Measurements from ENCODE around the gene USP3. TPM values are rescaled to one million over a fixed set of nuclear protein-coding genes. Genes with fewer than 3 reads are reported as not detected.

USP3 gene
- total and polyA plus RNA-seq, 2 donors (not counting 1 experiment from before 2014, with no cell fraction given) = 43.4 to 152 TPM

DNA sequence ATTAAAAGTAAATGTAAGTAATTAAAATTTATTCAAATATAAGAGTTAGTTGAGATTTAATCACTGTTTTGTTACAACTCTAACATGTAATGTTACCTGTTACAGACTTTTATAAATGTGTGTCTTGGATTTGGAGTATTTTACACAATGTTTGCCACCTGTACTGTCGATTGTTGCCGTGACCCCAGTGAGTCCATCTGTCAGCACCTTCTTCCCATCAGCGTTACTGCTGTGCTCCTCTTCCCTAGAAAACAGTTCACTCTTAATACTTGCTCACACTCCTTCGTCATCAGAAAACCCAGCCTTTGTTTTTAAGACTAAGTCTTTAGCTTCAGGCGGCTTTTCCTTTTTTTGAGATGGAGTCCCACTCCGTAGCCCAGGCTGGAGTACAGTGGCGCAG, 52.3 kb downstream of the USP3 start:
- no peak overlapping the region for H3K4me3 ChIP-seq (ENCODE audit: control extremely low read depth in 1 of 5, extremely low read depth in 1 of 5, insufficient read depth in 1 of 5, low read depth in 2 of 5, low read length in 4 of 5)
- Mint-ChIP-seq H3K4me3 (no peak overlapping the region), H3K27ac (peak overlapping the region; percentile 72), H3K27me3 (no peaks in the 10 kb centered on the region), H3K4me1 (peaks cover 15% of the 10 kb centered on the region), H3K9me3 (ENCODE audit: insufficient read depth) (no peaks in the 10 kb centered on the region)
- no peak overlapping the region for H2AFZ ChIP-seq (ENCODE audit: insufficient read depth, low read depth, low read length, poor library complexity, severe bottlenecking)
- no peak for TF ChIP-seq EZH2 (IDR thresholded peaks at IDR 0.05; ENCODE audit: borderline replicate concordance, insufficient read depth, low read depth, low read length, poor library complexity, severe bottlenecking)
- intact Hi-C loops (cut with micrococcal nuclease) = no loop called here
- DNase-seq = no peak
- CTCF ChIA-PET = interaction anchor here (0.6 to 3.0 kb wide), 6 partner anchors 43 to 1954 kb away, joined by 3 to 13 read pairs (median 3); no protein-coding TSS in a partner anchor
- peaks cover 7% of the 10 kb centered on the region for H4K20me1 ChIP-seq (ENCODE audit: control insufficient read depth, insufficient read depth, low read length, poor library complexity, severe bottlenecking)
- H3K9me3 ChIP-seq (ENCODE audit: control extremely low read depth in 1 of 3, control insufficient read depth in 2 of 3, insufficient read depth in 1 of 3, low read length in 2 of 3) = peaks cover 0 to 1% (median 0%) of the 10 kb centered on the region in 3 donors
- no peaks in the 10 kb centered on the region for H3K4me1 ChIP-seq (ENCODE audit: control insufficient read depth in 2 of 2, insufficient read depth in 2 of 2, low read length in 2 of 2)
- no peaks in the 10 kb centered on the region for H3K27me3 ChIP-seq (replicated peaks in 1 of 4; ENCODE audit: control extremely low read depth in 1 of 4, control insufficient read depth in 3 of 4, insufficient read depth in 4 of 4, low read length in 3 of 4)
- H3K36me3 ChIP-seq (replicated peaks in 1 of 2; ENCODE audit: control extremely low read depth in 1 of 2, control insufficient read depth in 1 of 2, extremely low read depth in 1 of 2, insufficient read depth in 2 of 2, low read length in 1 of 2) = peaks cover 13 to 60% of the 10 kb centered on the region in 2 experiments
- H3K27ac ChIP-seq (ENCODE audit: low read length in 2 of 2) = no peak overlapping the region
- no peak overlapping the region for H3K4me2 ChIP-seq (replicated peaks; ENCODE audit: low read depth, low read length, poor library complexity, severe bottlenecking)
- POLR2A ChIA-PET = no interaction called here
- no peak overlapping the region for H3K9ac ChIP-seq (ENCODE audit: low read length)
- ATAC-seq (ENCODE audit: low read depth) = no peak
- H3K79me2 ChIP-seq (ENCODE audit: control insufficient read depth, insufficient read depth, low read length) = peaks cover 48% of the 10 kb centered on the region
- WGBS (ENCODE audit: insufficient coverage) = 92% methylated on average over 7 of the region's 7 CpGs

DNA sequence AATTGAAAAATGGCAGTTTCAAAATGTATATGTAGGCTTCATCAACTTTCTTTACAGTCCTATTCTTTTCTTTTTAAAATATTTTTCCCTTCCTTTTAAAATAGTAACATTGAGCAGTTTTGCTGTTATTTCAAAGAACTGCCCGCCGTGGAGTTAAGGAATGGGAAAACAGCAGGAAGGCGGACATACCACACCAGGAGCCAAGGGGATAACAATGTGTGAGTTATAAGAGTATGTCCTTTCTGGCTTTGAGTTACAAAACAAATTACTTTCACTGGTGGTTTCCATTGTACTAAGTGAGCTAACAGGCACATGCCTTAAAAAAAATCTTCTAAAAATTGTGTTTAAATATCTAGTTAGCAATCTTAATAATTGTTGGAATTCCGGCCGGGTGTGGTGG, 55.4 kb downstream of the USP3 start:
- Histone ChIP-seq H3K4me2 (replicated peaks; ENCODE audit: low read depth, low read length, poor library complexity, severe bottlenecking) (no peak overlapping the region), H3K9me3 (ENCODE audit: control extremely low read depth in 1 of 3, control insufficient read depth in 2 of 3, insufficient read depth in 1 of 3, low read length in 2 of 3) (peaks cover 0 to 1% (median 0%) of the 10 kb centered on the region in 3 donors), H3K36me3 (replicated peaks in 1 of 2; ENCODE audit: control extremely low read depth in 1 of 2, control insufficient read depth in 1 of 2, extremely low read depth in 1 of 2, insufficient read depth in 2 of 2, low read length in 1 of 2) (peaks cover 19 to 81% of the 10 kb centered on the region in 2 experiments), H3K27ac (ENCODE audit: low read length in 2 of 2) (no peak overlapping the region), H3K27me3 (replicated peaks in 1 of 4; ENCODE audit: control extremely low read depth in 1 of 4, control insufficient read depth in 3 of 4, insufficient read depth in 4 of 4, low read length in 3 of 4) (no peaks in the 10 kb centered on the region), H3K4me3 (ENCODE audit: control extremely low read depth in 1 of 5, extremely low read depth in 1 of 5, insufficient read depth in 1 of 5, low read depth in 2 of 5, low read length in 4 of 5) (no peak overlapping the region), H4K20me1 (ENCODE audit: control insufficient read depth, insufficient read depth, low read length, poor library complexity, severe bottlenecking) (no peaks in the 10 kb centered on the region), H2AFZ (ENCODE audit: insufficient read depth, low read depth, low read length, poor library complexity, severe bottlenecking) (no peak overlapping the region), H3K9ac (ENCODE audit: low read length) (no peak overlapping the region), H3K4me1 (ENCODE audit: control insufficient read depth in 2 of 2, insufficient read depth in 2 of 2, low read length in 2 of 2) (no peaks in the 10 kb centered on the region), H3K79me2 (ENCODE audit: control insufficient read depth, insufficient read depth, low read length) (peaks cover 36% of the 10 kb centered on the region)
- CTCF ChIA-PET = interaction anchor here (2.5 kb wide), 1 partner anchor 14 kb away, joined by 6 read pairs; no protein-coding TSS in a partner anchor
- no peak for TF ChIP-seq EZH2 (IDR thresholded peaks at IDR 0.05; ENCODE audit: borderline replicate concordance, insufficient read depth, low read depth, low read length, poor library complexity, severe bottlenecking)
- TF ChIP-seq, protein P1, sequence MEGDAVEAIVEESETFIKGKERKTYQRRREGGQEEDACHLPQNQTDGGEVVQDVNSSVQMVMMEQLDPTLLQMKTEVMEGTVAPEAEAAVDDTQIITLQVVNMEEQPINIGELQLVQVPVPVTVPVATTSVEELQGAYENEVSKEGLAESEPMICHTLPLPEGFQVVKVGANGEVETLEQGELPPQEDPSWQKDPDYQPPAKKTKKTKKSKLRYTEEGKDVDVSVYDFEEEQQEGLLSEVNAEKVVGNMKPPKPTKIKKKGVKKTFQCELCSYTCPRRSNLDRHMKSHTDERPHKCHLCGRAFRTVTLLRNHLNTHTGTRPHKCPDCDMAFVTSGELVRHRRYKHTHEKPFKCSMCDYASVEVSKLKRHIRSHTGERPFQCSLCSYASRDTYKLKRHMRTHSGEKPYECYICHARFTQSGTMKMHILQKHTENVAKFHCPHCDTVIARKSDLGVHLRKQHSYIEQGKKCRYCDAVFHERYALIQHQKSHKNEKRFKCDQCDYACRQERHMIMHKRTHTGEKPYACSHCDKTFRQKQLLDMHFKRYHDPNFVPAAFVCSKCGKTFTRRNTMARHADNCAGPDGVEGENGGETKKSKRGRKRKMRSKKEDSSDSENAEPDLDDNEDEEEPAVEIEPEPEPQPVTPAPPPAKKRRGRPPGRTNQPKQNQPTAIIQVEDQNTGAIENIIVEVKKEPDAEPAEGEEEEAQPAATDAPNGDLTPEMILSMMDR (IDR thresholded peaks at IDR 0.05) = no peak
- Mint-ChIP-seq H3K27ac (no peak overlapping the region), H3K9me3 (ENCODE audit: insufficient read depth) (no peaks in the 10 kb centered on the region), H3K4me1 (peaks cover 13% of the 10 kb centered on the region), H3K4me3 (no peak overlapping the region), H3K27me3 (no peaks in the 10 kb centered on the region)
- intact Hi-C loops (cut with micrococcal nuclease) = no loop called here
- POLR2A ChIA-PET = no interaction called here
- DNase-seq (no peak), ATAC-seq (ENCODE audit: low read depth) (no peak)
- 100% methylated on average over 1 of the region's 5 CpGs for WGBS (ENCODE audit: insufficient coverage)

All from B cell (primary cell).